RPMI7951 (cell line): ENCODE measurements around the gene SIT1. TPM values are rescaled to one million over a fixed set of nuclear protein-coding genes. Genes with fewer than 3 reads are reported as not detected.
"Not testable (repeated sequence)": the region's sequence is repeated elsewhere in the genome, so short reads cannot be mapped to it uniquely, and the experiment has no call there.

Experiments
- DNase-seq: peaks from one replicate; pipeline ENCODE4 v3.0.0-alpha.2; 2012; ENCODE audit warnings: low read depth
- total RNA-seq: library from RNA; depleted of rRNA; stranded (reverse); fragments of >200 nt; shearing (Covaris generic); gene quantifications from 2 replicates; pipeline ENCODE4 v1.2.3, GENCODE V29; 2014

SIT1 gene
- total RNA-seq, 1 experiment from 2014 or later = not detected

GRCh38 chr9:35637427-35637955, 13.2 kb downstream of the SIT1 start:
- DNase-seq = not testable (repeated sequence)

- DNase-seq = not testable (repeated sequence)
Measured at GRCh38 chr9:35636877-35637246, 13.9 kb downstream of the SIT1 start.

- no peak for DNase-seq
Measured at GRCh38 chr9:35636135-35636876, 14.4 kb downstream of the SIT1 start.

DNA sequence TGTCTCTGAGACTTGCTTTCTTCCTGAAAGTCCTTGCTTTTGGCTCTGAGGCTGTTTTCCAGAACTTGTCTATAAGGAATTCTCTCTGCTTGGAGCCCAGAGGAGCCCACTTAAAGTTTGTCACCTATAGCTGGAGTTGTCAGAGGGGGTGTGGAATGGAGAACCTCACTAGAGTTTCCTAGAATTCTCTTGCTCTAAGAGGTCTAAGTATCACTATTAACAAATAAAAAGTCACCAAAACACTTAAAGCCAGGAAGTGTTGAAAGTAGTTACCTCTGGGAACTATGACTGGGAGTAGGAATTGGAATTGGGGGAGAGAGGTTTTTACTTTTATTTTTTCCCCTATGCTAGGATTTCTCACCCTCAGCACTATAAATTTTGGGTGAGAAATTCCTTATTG, 15.0 kb downstream of the SIT1 start:
- no peak for DNase-seq

- no peak for DNase-seq
Measured at GRCh38 chr9:35629597-35629996, 21.1 kb downstream of the SIT1 start.

GRCh38 chr9:35628389-35628991, 22.2 kb downstream of the SIT1 start:
- DNase-seq = no peak

- DNase-seq = no peak
Measured at GRCh38 chr9:35627575-35627974, 23.2 kb downstream of the SIT1 start.

DNA sequence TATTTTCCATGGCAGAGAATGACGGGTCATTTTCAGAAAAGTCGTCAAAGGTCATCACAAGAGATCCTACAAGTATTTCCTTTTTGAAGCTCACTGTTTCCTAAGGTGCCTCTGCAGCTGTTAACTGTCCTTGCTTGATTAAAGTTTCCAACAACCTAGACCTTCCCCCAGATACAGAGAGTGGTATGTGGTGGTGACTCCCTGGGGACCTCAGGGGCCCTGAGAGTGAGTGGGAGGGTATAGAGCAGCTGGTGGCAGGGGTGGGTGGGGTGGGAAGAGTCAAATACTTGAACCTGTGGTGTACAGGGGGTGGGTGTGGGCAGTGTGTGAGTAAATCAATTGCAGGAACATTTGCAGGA, 31.0 kb downstream of the SIT1 start:
- no peak for DNase-seq

GRCh38 chr9:35618854-35619799, 31.6 kb downstream of the SIT1 start:
- DNase-seq = no peak

DNA sequence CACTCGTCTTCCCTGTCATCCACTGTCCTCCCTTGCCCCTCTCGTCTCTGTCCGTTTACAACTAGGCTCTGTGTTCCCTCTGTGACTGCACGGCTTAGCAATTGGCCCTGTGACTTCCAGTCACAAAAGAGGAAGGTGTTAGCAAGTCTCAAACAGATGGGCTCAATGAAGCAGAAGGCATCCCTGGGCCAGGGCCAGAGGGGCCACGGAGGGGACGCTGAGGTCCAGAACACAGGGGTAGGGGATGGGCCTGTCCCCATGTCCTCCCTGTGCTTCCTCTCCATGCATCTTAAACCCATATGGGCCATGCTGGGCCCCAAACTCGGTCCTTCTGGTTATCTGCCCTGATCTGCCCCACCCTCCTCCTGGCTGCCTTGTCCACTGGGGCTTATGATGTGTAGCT, 32.4 kb downstream of the SIT1 start, which contains the start of gene CD72:
TSS of gene CD72 (minus strand) at position 89 of the 403 bp plus-strand sequence. CDS start 110 bp downstream, outside the sequence.
- no peak for DNase-seq

- no peak for DNase-seq
Measured at GRCh38 chr9:35617548-35617947, 33.2 kb downstream of the SIT1 start.

GRCh38 chr9:35616681-35617459, 33.9 kb downstream of the SIT1 start:
- DNase-seq = peak; percentile 44

GRCh38 chr9:35615981-35616680, 34.6 kb downstream of the SIT1 start:
- no peak for DNase-seq

DNA sequence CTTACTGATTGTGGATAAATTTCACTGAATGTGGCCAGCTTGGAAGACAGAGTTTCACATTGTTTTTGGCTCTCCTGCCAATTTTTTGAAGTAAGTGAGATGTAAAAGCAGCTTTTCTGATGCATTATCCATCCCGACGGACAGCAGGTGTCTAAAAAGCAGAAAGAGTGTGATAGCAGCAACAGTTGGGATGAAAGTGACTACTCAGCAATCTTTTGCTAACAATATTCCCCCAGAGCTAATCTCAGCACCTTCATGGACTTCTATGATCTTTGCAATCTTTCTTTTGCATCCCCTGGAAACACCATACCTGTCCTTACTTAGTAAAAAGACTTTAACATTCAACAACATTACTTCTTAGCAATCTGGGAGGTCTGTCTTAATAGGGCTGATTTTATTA, 37.9 kb downstream of the SIT1 start:
- no peak for DNase-seq

DNA sequence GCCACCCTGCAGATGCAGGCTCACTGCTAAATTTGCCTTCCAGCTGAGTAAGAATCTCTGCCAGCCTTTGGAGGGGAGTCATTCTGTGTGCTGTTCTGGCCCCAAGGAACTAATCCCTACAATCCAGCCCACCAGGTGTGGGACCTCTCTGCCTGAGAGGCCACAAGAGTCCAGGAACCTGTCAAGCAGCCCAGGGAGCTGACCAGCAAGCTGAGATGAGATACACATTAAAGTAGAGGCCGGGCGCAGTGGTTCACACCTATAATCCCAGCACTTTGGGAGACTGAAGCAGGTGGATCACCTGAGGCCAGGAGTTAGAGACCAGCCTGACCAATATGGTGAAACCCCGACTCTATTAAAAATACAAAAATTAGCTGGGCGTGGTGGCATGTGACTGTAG, 38.7 kb downstream of the SIT1 start:
- DNase-seq = not testable (repeated sequence)

GRCh38 chr9:35611230-35611797, 39.4 kb downstream of the SIT1 start:
- peak; percentile 35 for DNase-seq

DNA sequence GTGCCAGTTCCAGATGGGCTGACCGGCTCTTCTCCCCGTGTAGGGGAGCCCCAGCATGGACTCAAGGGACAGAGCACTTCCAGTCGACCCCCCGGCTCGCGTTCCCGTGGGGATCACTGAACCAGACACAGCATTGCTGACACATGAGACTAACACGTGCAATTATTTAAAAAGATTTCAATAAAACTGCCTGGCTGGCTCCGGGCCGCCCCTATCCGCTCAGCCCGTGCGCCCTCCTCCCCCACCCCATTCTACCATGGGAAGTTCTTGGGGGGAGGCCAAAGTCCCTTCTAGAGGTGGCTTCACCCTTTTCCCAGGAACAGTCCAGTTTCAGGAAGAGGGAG, 40.9 kb downstream of the SIT1 start:
- no peak for DNase-seq

- no peak for DNase-seq
Measured at GRCh38 chr9:35609001-35609819, 41.5 kb downstream of the SIT1 start.

GRCh38 chr9:35608221-35608620, 42.5 kb downstream of the SIT1 start:
- DNase-seq = no peak

DNA sequence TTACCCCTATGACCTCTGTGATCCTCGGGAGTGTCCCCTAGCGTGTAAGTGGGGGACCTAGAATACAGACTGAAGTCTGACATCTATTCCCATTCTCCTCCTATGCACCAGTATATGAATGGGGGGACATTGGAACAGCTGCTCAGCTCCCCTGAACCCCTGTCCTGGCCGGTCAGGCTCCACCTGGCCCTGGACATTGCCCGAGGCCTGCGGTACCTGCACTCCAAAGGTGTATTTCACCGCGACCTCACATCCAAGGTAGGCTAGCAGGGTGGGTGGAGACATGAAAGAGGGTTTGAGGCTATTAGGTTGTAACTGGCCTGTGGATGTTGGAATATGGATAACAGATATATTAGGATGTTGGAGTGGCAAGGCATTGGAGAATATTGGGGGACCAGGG, 44.0 kb downstream of the SIT1 start:
- no peak for DNase-seq
